Endodermal cell (in vitro differentiated cells): Measurements from ENCODE around the gene DIRAS2. TPM values are rescaled to one million over a fixed set of nuclear protein-coding genes. Genes with fewer than 3 reads are reported as not detected.

ENCODE experiments used
- DNase-seq: peaks from one replicate; pipeline ENCODE4 v3.0.0-alpha.2; 2017
- H3K27ac ChIP-seq: 2 replicates; pipeline ENCODE4 v1.5.1; 2013; ENCODE audit warnings: mild to moderate bottlenecking, low read depth, low read length, moderate library complexity
- H3K27me3 ChIP-seq: 2 replicates; pipeline ENCODE4 v1.6.1; 2013; ENCODE audit warnings: mild to moderate bottlenecking, low read length, moderate library complexity; ENCODE audit not compliant: insufficient read depth, control insufficient read depth, poor library complexity, severe bottlenecking
- H3K36me3 ChIP-seq: 2 replicates; pipeline ENCODE4 v1.7.0; 2013; ENCODE audit warnings: mild to moderate bottlenecking, low read length, moderate library complexity; ENCODE audit not compliant: control insufficient read depth, insufficient read depth
- H3K4me1 ChIP-seq: one replicate; pipeline ENCODE4 v1.7.0; 2013; ENCODE audit warnings: low read length; ENCODE audit not compliant: control insufficient read depth, insufficient read depth
- H3K4me3 ChIP-seq: 2 replicates; pipeline ENCODE4 v1.5.1; 2013; ENCODE audit warnings: mild to moderate bottlenecking, low read length, moderate library complexity
- H3K9ac ChIP-seq: 2 replicates; pipeline ENCODE4 v1.6.1; 2013; ENCODE audit warnings: mild to moderate bottlenecking, low read length, moderate library complexity; ENCODE audit not compliant: poor library complexity, severe bottlenecking; ENCODE audit errors: extremely low read depth
- H3K9me3 ChIP-seq: 2 replicates; pipeline ENCODE4 v1.6.1; 2013; ENCODE audit warnings: mild to moderate bottlenecking, low read length, moderate library complexity; ENCODE audit not compliant: control insufficient read depth
- H3K27ac Mint-ChIP-seq: 2 replicates; pipeline ENCODE4 v1.8.0; 2020; ENCODE audit warnings: mixed read lengths
- H3K27me3 Mint-ChIP-seq: 2 replicates; pipeline ENCODE4 v1.8.0; 2021; ENCODE audit warnings: mild to moderate bottlenecking, mixed read lengths; ENCODE audit not compliant: insufficient read depth
- H3K36me3 Mint-ChIP-seq: 2 replicates; pipeline ENCODE4 v1.8.0; 2020; ENCODE audit warnings: low read depth, mixed read lengths
- H3K4me1 Mint-ChIP-seq: 2 replicates; pipeline ENCODE4 v1.8.0; 2020; ENCODE audit warnings: mixed read lengths
- H3K4me3 Mint-ChIP-seq: 2 replicates; pipeline ENCODE4 v1.8.0; 2020; ENCODE audit warnings: mild to moderate bottlenecking, moderate library complexity, mixed read lengths
- H3K9me3 Mint-ChIP-seq: 2 replicates; pipeline ENCODE4 v1.8.0; 2020; ENCODE audit warnings: mild to moderate bottlenecking, mixed read lengths
- CTCF ChIP-seq: fragments of 200-600 bp; sonication (generic); conservative IDR thresholded peaks from 2 replicates; pipeline ENCODE4 v1.5.0; 2021; ENCODE audit warnings: antibody characterized with exemption, mild to moderate bottlenecking
- WGBS, 2 experiments: methylation state at CpG; one replicate each; pipeline versions ENCODE4 v1.1.5 to v1.1.7; 2013; ENCODE audit warnings: missing lambda C conversion rate in 2 of 2, mixed read lengths in 1 of 2; ENCODE audit not compliant: insufficient coverage in 1 of 2, insufficient read length in 1 of 2; 5-methylcytosine and 5-hydroxymethylcytosine counted together
- total RNA-seq, 2 donors: library from RNA; stranded (reverse); fragmentation: NEBNext Ultra II Directional in 1 of 2; extraction: Animal tissue kit (Norgen Biotek cat#: 25700) in 1 of 2; gene quantifications; 2 replicates in 1 of 2; 3 replicates in 1 of 2; pipeline ENCODE4 v1.2.1, GENCODE V29; 2021

Gene DIRAS2
- total RNA-seq, 2 donors from 2014 or later, result 0.07 TPM; not detected in 1

- no peak overlapping the region for H3K27ac ChIP-seq
- no peaks in the 10 kb centered on the region for H3K27me3 Mint-ChIP-seq
- peaks cover 6% of the 10 kb centered on the region for H3K4me1 Mint-ChIP-seq
- H3K4me3 ChIP-seq, result no peak overlapping the region
- no peaks in the 10 kb centered on the region for H3K27me3 ChIP-seq
- no peaks in the 10 kb centered on the region for H3K9me3 Mint-ChIP-seq
- H3K36me3 ChIP-seq, result no peaks in the 10 kb centered on the region
- H3K4me1 ChIP-seq, result no peaks in the 10 kb centered on the region
- H3K27ac Mint-ChIP-seq, result no peak overlapping the region
- no peak for TF ChIP-seq CTCF
- DNase-seq, result no peak
- H3K9me3 ChIP-seq, result no peaks in the 10 kb centered on the region
- no peak overlapping the region for H3K4me3 Mint-ChIP-seq
- H3K9ac ChIP-seq, result no peak overlapping the region
- H3K36me3 Mint-ChIP-seq, result no peaks in the 10 kb centered on the region
- WGBS, 2 experiments, result 86 to 87% methylated on average over 2 to 3 of the region's 3 CpGs
Observed at GRCh38 chr9:90578126-90578815, 64.4 kb downstream of the DIRAS2 start.

GRCh38 chr9:90569511-90569910 is 73.1 kb downstream of the DIRAS2 start:
- no peak for TF ChIP-seq CTCF
- 91 to 100% methylated on average over 1 of the region's 1 CpG for WGBS, 2 experiments
- no peaks in the 10 kb centered on the region for H3K27me3 ChIP-seq

GRCh38 chr9:90568667-90569066 is 74.0 kb downstream of the DIRAS2 start:
- no peak for DNase-seq
- H3K36me3 Mint-ChIP-seq, result no peaks in the 10 kb centered on the region
- peaks cover 2% of the 10 kb centered on the region for H3K27me3 Mint-ChIP-seq
- H3K4me3 Mint-ChIP-seq, result no peak overlapping the region
- no peaks in the 10 kb centered on the region for H3K4me1 ChIP-seq
- H3K36me3 ChIP-seq, result no peaks in the 10 kb centered on the region
- H3K27ac ChIP-seq, result no peak overlapping the region
- no peak overlapping the region for H3K9ac ChIP-seq
- no peaks in the 10 kb centered on the region for H3K9me3 Mint-ChIP-seq
- no peak overlapping the region for H3K27ac Mint-ChIP-seq
- no peaks in the 10 kb centered on the region for H3K9me3 ChIP-seq
- no peaks in the 10 kb centered on the region for H3K4me1 Mint-ChIP-seq
- 88 to 100% methylated on average over 1 to 3 of the region's 3 CpGs for WGBS, 2 experiments
- TF ChIP-seq CTCF, result no peak
- no peak overlapping the region for H3K4me3 ChIP-seq
- H3K27me3 ChIP-seq, result no peaks in the 10 kb centered on the region

More at GRCh38 chr9:90569511-90569910, 73.1 kb downstream of the DIRAS2 start:
- Mint-ChIP-seq H3K4me3 (no peak overlapping the region), H3K36me3 (no peaks in the 10 kb centered on the region), H3K4me1 (no peaks in the 10 kb centered on the region), H3K9me3 (no peaks in the 10 kb centered on the region), H3K27me3 (peaks cover 2% of the 10 kb centered on the region), H3K27ac (no peak overlapping the region)
- no peak overlapping the region for H3K27ac ChIP-seq
- H3K4me1 ChIP-seq, result no peaks in the 10 kb centered on the region
- no peak overlapping the region for H3K4me3 ChIP-seq
- H3K9me3 ChIP-seq, result no peaks in the 10 kb centered on the region
- no peaks in the 10 kb centered on the region for H3K36me3 ChIP-seq
- no peak overlapping the region for H3K9ac ChIP-seq
- DNase-seq, result no peak
